Measurements from ENCODE around the gene STYXL2.

The STYXL2 gene

DNA sequence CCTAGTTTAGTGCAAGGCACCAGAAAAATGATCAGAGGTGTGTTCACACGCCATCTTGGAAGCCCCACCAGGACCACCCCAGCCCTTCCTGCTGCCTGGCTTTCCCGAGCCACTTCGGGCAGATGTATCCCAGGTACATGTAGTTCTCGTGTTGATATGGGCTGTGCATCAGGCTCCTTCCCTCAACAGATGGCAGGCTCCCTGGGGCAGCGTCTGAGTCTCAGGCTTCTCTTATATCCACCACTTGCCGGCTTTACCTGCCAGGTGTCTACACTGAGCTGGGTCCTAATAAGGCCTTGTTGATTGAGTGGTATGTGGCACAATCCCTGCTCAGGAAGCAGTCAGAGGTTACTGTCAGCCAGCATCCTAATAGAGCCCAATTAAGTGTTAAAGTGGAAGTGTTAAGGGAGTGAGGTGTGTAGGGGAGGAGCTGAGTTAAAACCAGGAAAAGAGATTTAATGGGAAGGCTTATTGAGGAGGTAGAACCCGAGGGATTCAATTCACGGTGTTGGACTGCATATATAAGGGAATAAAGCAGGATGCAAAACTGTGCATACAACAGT, 12.2 kb upstream of the STYXL2 start:
- no peak for DNase-seq

DNA sequence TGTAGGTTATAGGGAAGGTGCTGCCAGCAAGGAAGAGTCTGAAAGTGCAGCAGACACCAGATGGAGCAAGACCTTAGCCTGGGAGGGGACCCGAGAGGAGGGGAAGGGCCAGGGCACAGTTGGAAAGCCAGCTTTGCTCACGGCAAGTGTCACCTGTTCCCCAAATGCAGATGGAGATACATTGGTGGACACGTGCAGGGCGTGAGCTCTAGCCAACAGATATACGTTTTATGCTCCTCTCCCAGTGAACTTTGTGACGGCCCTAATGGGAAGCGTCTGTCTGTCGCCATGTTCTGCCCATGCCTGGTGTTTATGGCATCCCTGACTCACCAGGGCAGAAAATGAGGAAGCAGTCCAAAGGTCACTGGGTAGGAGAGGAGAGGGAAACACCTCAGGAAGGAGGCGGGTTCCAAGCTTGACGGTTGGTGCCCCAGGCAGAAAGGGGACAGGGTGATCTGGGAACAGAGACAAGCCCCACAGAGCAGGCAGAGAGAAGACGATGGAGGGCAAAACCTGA, 11.3 kb upstream of the STYXL2 start:
- no peak for DNase-seq

DNA sequence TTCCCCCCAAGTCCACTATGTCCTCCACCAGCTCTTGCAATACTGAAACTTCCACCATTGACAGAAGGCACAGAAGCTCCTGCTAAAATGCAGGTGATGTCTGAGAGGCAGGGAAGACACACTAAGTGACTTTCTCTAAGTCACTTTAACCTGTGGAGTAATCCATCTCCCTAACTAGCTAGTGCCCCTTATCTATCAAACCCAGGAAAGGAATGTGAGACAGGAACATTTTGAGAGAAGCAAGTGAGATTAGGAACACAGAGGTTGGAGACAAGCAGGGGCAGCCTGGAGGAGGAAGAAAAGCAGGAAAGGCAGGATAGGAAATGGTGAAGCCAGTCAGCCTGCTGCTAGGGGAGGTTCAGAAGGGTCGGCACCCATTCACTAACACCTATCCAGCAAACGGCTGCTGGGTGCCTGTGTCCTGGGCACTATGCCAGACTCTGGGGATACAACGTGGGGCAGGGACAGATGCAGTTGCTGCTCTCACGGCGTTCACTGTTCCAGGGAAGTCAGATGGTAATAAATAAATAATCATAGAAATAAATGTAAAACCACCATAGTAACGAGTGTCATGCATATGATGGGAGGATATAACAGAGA, 10.7 kb upstream of the STYXL2 start:
- DNase-seq, result no peak

DNA sequence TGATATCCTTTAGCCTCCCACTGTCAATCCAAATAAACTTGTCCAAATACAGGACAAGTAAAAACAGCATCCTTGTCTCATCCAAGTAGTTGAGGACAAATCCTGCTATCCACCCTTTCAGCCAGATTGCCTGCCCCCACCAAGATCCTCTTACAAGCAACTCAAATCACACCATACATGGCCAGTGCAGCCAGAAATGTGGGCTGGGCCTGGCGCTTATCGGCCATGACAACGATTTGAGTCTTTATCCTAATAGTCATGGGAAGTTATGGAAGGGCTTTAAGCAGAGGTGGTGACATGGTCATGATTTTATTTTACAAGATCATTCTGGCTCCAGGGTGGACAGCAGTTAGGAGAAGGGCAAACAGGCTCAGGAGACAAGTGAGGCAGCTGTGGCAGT, 10.0 kb upstream of the STYXL2 start:
- DNase-seq, result no peak

DNA sequence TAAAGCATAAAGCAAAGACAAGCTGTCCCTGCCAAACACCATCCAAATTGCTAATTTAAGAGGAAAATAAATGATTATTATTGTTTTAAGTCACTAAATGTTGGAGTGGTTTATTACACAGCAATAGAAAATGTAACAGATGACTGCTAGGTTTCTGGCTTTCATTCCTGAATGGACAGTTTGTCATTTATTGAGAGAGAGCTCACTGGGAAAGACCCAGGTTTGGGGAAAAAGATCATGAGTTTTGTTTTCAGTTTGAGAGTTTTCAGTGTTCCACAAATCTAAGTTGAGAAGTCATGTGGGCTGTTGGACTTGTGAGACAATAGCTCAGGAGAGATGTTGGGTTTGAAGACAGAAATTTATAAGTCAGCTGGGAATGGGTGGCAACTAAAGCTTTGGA, 9.1 kb upstream of the STYXL2 start:
- no peak for DNase-seq

DNA sequence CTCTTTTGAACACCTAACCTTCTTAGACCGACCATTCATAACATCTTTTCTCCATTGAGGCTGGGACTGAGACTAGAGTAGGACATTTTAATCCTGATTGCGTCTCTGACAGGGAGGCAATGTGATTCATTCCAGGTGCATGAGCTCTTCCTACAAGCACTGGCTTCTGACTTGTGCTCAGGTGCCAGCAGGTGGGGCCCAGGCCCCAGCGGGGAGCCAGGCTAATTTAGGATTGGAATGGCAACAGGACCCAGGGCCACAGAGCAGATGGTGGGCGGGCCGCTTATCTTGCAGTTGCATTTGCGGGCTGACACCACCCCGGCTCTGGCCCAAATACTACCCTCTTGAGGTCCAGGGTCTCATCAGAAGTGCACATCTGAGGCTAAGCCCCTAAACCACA, 7.8 kb upstream of the STYXL2 start:
- no peak for DNase-seq

DNA sequence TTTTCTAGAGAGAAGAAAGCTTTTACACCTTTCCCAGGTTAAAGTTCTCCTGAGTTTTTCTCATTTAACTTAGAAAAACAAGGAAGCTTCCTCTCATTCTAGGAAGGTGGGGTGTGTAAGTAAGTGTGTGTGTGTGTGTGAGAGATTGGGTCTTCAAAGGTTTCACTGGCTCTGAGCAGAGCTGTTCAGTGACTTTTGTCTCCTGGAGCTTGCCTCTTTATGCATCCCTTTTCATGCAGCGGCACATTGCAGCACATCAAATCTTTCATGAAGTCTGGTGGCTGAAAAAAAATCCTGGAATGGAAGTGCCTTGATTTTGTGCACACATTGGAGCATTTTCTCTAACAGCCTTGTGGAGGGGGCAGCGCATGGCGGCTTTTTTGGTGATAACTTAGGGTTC, 7.1 kb upstream of the STYXL2 start:
- DNase-seq, result no peak

DNA sequence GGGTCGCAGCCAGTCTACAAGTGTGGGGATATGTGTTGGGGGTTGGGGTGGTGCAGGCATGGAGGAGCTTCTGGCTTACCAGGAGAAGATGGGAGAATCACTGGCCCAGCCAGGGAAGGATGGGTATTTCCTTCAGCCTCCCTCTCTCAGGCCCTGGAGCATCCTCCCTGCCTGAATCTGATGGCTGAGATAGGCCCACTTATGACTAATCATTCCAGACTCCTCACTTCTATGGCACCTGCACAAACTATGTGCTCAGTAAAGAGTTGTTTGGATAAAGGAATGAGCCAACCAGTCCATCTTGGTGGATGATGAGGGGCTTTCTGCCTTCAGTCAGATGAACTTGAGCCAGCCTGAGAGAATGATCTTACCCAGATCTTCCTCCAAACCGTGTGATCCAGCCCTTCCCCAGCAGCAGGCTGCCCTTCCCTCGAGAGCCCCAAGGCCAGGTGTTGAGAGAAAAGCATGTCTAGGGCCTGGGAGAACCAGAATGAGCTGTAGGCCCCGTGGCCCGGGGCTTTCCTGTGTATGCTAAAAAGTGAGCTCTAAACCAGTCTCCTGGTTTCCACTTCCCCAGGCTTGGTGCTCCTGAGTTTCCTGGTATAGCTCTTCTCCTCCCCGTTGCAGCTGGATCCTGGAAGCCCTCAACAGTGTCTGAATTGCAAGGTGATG, 5.0 kb upstream of the STYXL2 start:
- DNase-seq, result no peak

DNA sequence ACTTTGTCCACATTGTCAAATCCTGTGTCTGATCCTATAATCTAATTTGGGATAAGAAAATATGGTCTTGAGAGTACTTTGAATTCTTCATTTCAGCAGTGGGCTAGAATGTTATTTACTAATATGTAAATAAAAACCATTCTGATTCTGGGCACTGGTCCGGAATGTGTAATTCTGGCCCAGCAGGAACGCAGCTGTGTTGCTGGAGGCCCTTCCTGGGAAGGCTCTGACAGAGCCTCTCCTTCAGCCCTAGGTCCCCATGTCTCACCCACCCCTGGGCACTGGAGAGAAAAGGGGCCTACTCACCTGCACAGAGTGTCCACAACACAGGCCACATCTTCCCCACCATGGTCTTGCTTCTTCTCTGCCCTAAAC, 3.9 kb upstream of the STYXL2 start:
- DNase-seq, result no peak

DNA sequence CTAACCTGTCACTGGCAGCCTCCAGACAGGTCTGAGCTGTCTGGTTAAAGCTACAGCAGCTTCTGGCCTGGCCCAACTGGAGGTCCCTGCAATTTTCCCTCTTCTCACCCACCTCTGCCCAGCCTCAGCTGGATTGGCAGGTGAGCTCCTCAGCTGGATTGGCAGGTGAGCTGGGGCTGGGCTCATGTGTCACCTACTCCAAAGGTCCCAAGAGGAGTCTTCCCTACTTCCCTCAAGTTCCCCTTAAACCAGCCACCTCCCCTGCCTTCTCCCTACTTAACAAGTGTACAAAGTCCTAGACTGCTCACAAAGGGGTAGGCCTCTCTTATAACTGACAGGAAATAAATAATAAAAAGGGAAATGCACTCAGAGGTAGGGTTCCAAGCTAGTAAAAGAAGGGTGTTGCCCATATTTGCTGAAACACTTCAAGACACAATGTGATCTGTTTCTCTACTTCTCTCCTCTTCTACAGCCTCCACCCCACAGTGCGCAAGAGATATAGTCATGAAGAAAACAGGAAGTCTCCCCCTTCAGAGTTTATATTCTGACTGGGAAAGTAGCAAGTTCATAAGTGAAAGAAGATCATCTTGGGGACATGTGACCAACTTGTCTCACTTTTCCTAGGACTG, 3.4 kb upstream of the STYXL2 start, which contains the start of gene GPA33:
GPA33 (minus strand) TSS at position 64 of the 629 bp plus-strand sequence. CDS start 90 bp downstream, outside the sequence.
- no peak for DNase-seq

DNA sequence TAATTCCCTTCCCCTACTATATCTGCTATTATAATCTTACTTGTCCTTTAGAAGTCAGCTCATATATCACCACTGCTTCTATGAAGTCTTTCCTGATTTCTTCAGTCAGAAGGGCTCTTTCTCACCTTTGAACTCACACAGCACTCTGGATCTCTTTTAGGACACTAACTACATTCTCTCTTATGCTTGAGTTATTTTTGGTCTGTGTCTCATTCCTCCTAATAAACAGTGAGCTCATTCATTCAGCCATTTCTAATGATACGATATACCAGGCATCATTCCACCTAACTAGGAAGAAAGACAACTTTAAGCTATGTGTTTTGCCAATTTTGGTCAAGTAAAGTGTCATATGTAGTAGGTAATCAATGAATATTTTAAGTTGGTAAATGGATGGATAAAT, 1.2 kb upstream of the STYXL2 start:
- DNase-seq, result no peak

DNA sequence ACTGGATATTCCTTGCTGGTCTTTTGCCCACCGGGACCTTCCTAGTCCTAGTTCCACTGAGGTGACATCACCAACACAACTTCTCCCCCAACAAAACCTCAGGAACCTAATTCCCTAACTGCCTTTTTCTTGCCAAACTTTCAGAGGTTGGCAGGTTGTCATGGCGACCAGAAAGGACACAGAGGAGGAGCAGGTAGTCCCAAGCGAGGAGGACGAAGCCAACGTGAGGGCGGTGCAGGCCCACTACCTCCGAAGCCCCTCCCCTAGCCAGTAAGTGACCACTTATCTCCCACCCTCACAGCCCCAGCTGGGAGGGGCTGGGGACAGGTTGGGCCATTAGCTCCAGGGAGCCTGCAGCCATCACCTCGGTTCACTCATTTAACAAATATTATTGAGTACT, 815 bp downstream of the STYXL2 start:
- DNase-seq, result no peak

DNA sequence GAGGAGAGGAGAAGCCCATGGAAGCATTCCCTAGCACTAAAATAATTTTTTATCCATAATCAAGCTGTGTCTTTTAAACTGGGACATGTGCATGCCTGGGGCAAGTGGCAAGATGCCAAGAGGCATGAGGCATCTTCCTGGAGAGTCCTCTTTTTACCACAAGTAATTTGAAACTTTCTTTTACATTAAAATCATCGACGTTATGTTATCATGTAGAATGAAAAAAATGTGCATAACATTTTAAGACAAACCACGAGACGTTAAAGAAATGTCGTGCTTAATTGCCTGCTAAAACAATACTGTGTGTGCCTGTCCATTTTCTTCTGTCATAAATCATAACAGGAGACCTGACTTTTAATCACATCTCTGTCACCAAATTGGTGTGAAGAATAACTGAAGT, 1.5 kb downstream of the STYXL2 start:
- no peak for DNase-seq

DNA sequence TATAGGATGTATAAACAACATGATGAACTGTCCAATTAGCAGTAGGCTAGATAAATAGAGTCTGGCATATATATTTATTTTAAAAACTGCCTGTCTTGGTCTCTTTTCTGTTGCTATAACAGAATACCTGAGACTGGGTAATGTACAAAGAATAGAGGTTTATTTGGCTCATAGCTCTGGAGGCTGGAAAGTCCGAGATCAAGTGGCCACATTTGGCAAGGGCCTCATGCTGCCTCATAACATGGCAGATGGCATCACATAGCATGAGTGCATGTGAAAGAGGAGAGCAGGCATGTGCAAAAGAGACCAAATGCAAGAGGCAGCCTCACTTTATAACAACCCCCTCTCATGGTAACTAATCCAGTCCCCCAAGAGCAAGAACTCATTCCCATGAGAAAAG, 6.0 kb downstream of the STYXL2 start:
- DNase-seq, result no peak

DNA sequence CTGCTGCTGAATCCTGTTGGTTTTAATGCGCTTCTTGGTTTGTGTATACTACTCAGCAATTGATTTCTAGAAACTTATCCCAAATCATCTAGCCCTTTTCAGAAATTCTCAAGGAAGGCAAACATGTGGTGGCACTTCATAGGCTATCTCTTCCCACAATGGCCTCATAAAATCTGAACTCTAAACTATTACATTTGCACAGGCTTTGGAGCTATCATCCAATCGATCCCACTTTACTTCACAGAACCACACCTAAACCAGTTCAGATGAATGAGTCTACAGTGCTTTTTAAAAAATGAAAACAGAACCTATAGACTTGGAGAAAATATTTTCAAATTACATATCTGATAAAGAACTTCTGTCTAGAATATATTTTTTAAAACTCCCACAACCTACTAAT, 6.9 kb downstream of the STYXL2 start:
- DNase-seq, result no peak

DNA sequence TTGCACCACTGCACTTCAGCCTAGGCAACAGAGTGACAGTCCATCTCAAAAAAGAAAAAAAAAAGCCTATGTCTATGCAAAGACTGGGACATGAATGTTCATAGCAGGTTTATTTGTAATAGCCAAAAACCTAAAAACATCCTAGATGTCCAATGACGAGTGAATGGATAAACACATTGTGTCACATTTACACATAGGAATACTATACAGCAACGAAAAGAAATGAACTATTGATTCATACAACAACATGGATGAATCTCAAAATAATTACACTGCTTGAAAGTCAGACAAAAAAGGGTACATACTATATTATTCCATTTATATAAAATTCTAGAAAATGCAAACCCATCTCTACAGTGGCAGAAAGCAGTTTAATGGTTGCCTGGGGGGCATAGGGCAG, 7.9 kb downstream of the STYXL2 start:
- no peak for DNase-seq

DNA sequence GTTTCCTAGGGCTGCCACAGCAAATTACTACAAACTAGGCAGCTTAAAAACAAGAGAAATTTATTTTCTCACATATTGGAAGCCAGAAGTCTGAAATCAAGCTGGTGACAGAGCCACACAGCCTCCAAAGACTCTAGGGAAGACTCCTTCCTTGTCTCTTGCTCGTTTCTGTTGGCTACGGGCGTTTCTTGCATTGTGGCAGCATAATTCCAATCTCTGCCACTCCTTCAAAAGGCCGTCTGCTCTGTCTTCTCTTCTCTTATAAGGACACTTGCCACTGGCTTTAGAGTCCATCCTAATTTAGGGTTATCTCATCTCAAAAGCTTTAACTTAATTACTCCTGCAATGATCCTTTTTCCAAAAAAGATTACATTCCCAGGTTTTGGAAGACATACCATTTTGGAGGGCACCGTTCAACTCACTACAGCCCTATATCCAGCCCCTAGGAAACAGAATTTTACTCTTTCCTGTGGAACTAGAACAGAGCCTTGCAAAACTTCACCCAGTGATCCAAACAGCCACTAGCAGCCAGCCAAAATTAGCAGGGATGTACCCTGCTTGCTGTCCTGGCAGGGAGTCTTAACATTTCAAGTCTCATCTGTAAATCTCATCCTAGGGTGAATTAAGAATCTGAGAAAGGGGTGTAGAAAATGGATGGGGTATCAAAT, 9.2 kb downstream of the STYXL2 start:
- no peak for DNase-seq

DNA sequence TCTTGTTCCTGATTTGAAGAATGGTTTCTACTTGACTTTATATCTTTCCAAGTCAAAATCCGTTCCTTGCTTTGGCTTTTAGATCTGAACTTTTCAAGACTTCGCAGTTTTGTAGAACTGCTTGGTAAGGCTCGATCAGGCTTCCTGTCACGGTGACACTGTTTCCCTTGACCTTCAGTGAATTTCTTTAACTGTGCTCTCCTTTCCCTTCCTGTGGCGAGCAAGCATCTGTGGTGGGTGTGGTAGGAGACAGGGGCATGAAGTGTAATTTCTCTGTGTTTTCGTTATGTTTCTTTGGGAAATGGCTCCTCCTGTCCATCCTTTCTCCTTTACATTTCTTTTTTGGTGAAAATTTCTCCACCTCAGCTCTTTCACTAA, 10.4 kb downstream of the STYXL2 start:
- DNase-seq, result no peak

DNA sequence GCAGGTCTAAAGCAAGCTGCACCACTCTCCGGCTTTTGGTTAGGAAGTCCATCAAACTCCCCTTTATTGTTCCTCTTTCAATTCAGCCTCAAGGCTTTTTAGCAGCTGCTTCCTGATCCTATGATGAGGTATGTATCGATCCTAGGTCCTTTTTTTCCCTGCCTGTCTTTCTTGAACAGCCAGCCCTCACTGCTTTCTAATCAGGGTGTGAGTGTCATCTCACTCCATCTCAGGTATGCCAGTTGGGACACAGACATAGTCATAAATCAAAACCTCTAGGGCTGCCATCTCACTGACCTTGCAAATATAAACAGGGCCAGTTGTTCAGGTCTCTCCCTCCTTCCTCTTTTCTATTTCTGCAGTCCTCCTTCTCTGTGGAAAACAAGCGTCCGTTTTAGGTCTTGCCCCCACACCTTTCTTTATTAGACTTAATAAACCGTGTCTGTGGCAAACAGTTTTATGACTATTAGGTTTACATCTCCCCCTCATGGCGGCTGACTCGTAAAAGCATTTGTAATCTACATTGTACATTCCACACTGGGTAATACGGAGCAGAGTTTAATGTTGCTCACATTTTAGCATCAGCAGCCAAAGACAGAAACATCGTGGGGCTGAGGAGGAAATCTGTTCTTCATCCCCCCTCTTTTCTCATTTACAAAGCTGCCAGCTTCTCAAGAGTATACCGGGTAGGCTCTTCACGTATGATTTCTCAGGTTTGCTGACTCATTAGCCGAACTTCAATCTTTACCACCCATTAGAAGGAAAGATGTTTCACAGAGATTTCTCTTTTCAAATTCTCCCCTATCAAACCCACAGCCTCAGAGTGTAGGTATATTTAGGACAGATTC, 11.6 kb downstream of the STYXL2 start:
- DNase-seq, result no peak

DNA sequence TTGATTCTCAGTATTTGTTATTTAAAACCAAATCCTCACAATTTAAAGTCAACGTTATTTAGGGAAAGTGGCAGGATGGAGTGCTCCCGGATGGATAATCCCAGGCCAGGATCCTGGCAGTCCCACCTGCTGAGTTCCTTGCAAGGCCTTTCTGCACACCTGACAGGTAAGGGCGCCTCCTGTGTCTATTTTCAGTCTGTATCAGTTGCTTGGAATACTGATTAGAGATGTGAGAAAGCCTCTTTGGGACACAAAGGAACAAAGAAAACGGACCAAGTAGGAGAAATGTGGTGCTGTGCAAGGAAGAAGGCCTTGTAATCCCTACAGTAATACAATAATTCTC, 12.2 kb downstream of the STYXL2 start:
- DNase-seq, result no peak

DNA sequence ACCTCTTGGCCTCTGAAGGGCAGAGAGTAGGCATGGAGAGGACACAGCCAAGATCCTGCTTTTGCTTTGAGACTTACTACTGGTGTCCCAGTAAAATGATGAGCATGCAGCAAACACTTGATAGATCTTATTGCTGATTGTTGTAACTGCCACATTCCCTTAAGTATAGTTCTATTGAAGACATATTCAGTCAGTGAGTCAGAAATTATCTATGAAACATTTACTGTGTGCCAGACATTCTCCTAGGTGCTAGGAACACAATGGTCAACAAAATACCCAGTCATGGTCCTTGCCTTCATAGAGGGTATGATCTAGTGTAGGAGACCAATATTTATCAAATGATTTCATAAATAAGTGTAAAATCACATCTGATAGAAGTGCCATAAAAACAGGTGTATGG, 13.6 kb downstream of the STYXL2 start:
- no peak for DNase-seq

DNA sequence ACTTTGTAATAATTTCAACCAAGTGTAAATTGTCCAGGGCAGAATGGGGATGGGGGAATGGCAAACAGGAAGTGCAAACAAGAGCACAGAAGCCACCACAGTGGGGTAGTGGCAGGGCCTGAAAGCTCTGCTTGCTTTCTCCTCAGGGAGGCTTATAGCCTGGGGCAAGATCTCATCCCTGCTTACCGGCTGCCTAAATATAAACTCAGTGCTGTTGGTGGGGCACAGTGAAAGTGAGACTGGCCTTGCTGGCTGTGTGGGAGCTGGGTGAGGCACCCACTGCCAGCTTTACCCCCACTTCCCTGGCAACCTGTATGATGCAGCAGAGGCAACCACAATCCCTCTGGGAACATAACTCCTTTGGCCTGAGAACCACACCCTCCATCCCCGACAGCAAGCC, 15.2 kb downstream of the STYXL2 start:
- no peak for DNase-seq

DNA sequence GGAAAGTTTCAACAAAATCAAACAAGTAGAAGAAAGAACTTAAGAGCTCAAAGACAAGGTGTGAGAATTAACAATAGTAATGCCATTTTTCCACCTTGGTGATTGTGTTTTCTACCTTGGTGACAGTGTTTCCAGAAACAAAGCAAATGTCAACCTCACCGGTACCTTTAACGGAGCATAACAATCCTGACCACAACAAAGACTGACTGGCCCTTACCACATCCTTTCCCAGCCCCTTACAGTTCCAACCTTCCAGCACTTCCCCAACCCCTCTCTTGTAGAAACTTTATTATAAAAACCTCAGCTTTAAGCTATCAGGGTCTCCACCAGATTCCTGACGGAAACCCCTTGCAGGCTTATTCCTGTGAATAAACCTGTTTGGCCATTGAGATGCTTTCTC, 16.7 kb downstream of the STYXL2 start:
- no peak for DNase-seq

Measured in left hindlimb (tissue), 1 donor.